GM18858 (cell line): Measurements from ENCODE around the gene UBB.
"Not testable (repeated sequence)": the region's sequence is repeated elsewhere in the genome, so short reads cannot be mapped to it uniquely, and the experiment has no call there.

Experiments
- ATAC-seq: cut with Tn5 transposase; IDR thresholded peaks from one replicate; pipeline ENCODE4 v1.9.1; 2021; ENCODE audit not compliant: unreplicated experiment

The UBB gene

GRCh38 chr17:16374146-16374938 lies 6.5 kb upstream of the UBB start:
- ATAC-seq: no peak

GRCh38 chr17:16377941-16378341 lies 3.0 kb upstream of the UBB start:
- no peak for ATAC-seq

- ATAC-seq: no peak
These were observed 2.1 kb upstream of the UBB start for GRCh38 chr17:16378636-16379282.

- no peak for ATAC-seq
These were observed 1.2 kb upstream of the UBB start for GRCh38 chr17:16379654-16380053.

GRCh38 chr17:16381496-16381820 lies 567 bp downstream of the UBB start:
- ATAC-seq: no peak

- ATAC-seq: no peak
These were observed 2.3 kb downstream of the UBB start for GRCh38 chr17:16383216-16383615.

- ATAC-seq: no peak
These were observed 2.9 kb downstream of the UBB start for GRCh38 chr17:16383772-16384287.

- ATAC-seq: no peak
These were observed 3.7 kb downstream of the UBB start for GRCh38 chr17:16384557-16384956.

GRCh38 chr17:16386126-16386507 lies 5.2 kb downstream of the UBB start:
- ATAC-seq: not testable (repeated sequence)

- ATAC-seq: no peak
These were observed 10.6 kb downstream of the UBB start for GRCh38 chr17:16391451-16391850.

GRCh38 chr17:16392491-16392890 lies 11.6 kb downstream of the UBB start:
- not testable (repeated sequence) for ATAC-seq

GRCh38 chr17:16395887-16396286 lies 15.0 kb downstream of the UBB start:
- not testable (repeated sequence) for ATAC-seq

- ATAC-seq: not testable (repeated sequence)
These were observed 15.8 kb downstream of the UBB start for GRCh38 chr17:16396693-16397092.

- ATAC-seq: peak; percentile 72
These were observed 17.7 kb downstream of the UBB start for GRCh38 chr17:16398270-16399267.

- ATAC-seq: not testable (repeated sequence)
These were observed 23.0 kb downstream of the UBB start for GRCh38 chr17:16403847-16404246.

- no peak for ATAC-seq
These were observed 26.1 kb downstream of the UBB start for GRCh38 chr17:16406742-16407674.

- peak; percentile 87 for ATAC-seq
These were observed 27.2 kb downstream of the UBB start for GRCh38 chr17:16407911-16408588.

GRCh38 chr17:16415031-16415924 lies 34.4 kb downstream of the UBB start, which contains the start of gene TRPV2:
Gene TRPV2 (plus strand): TSS chr17:16415571. CDS start chr17:16417669, 2,098 bp downstream.
- ATAC-seq: no peak
